Neural crest cell (in vitro differentiated cells): ENCODE results near the gene NDUFS8. TPM values are rescaled to one million over a fixed set of nuclear protein-coding genes. Genes with fewer than 3 reads are reported as not detected.
A peak's percentile ranks its signal among the peaks of the same experiment; 100 is the strongest.

Source experiments
- DNase-seq: peaks from one replicate; pipeline ENCODE4 v3.0.0; 2021; ENCODE audit warnings: low read depth, mixed read lengths, low spot score
- H3K27ac Mint-ChIP-seq: one replicate; pipeline ENCODE4 v1.8.0; 2021; ENCODE audit warnings: mild to moderate bottlenecking, mixed read lengths; ENCODE audit not compliant: unreplicated experiment
- H3K27me3 Mint-ChIP-seq: 2 replicates; pipeline ENCODE4 v1.8.0; 2021; ENCODE audit warnings: low read depth, mild to moderate bottlenecking, mixed read lengths
- H3K36me3 Mint-ChIP-seq: 2 replicates; pipeline ENCODE4 v1.8.0; 2021; ENCODE audit warnings: low read depth, mild to moderate bottlenecking, mixed read lengths
- H3K4me1 Mint-ChIP-seq: 2 replicates; pipeline ENCODE4 v1.8.0; 2021; ENCODE audit warnings: mixed read lengths
- H3K4me3 Mint-ChIP-seq: one replicate; pipeline ENCODE4 v1.8.0; 2021; ENCODE audit warnings: mild to moderate bottlenecking, mixed read lengths
- H3K9me3 Mint-ChIP-seq: 2 replicates; pipeline ENCODE4 v1.8.0; 2021; ENCODE audit warnings: mixed read lengths
- CTCF ChIP-seq: fragments of 200-600 bp; sonication (generic); conservative IDR thresholded peaks from 2 replicates; pipeline ENCODE4 v1.5.0; 2021; ENCODE audit warnings: antibody characterized with exemption, mild to moderate bottlenecking
- total RNA-seq: library from RNA; stranded (reverse); gene quantifications from 2 replicates; pipeline ENCODE4 v1.2.1, GENCODE V29; 2021

Gene NDUFS8
- total RNA-seq, 1 donor from 2014 or later = 150 TPM

- H3K27ac Mint-ChIP-seq = no peak overlapping the region
- H3K36me3 Mint-ChIP-seq = peaks cover 10% of the 10 kb centered on the region
- no peaks in the 10 kb centered on the region for H3K27me3 Mint-ChIP-seq
- no peaks in the 10 kb centered on the region for H3K4me1 Mint-ChIP-seq
- no peaks in the 10 kb centered on the region for H3K9me3 Mint-ChIP-seq
- TF ChIP-seq CTCF = no peak
- no peak for DNase-seq
- H3K4me3 Mint-ChIP-seq = no peak overlapping the region
Observed at GRCh38 chr11:68071281-68072048, 41.0 kb downstream of the NDUFS8 start.

GRCh38 chr11:68074584-68075352, 44.3 kb downstream of the NDUFS8 start:
- no peaks in the 10 kb centered on the region for H3K27me3 Mint-ChIP-seq
- peaks cover 8% of the 10 kb centered on the region for H3K36me3 Mint-ChIP-seq
- H3K27ac Mint-ChIP-seq = no peak overlapping the region
- no peak for TF ChIP-seq CTCF
- no peaks in the 10 kb centered on the region for H3K4me1 Mint-ChIP-seq
- no peaks in the 10 kb centered on the region for H3K9me3 Mint-ChIP-seq
- no peak for DNase-seq
- no peak overlapping the region for H3K4me3 Mint-ChIP-seq

- TF ChIP-seq CTCF = no peak
- Mint-ChIP-seq H3K4me1 (no peaks in the 10 kb centered on the region), H3K9me3 (no peaks in the 10 kb centered on the region), H3K27ac (peak overlapping the region; percentile 58), H3K27me3 (no peaks in the 10 kb centered on the region), H3K36me3 (peaks cover 7% of the 10 kb centered on the region), H3K4me3 (no peak overlapping the region)
- no peak for DNase-seq
Observed at GRCh38 chr11:68076371-68077042, 46.0 kb downstream of the NDUFS8 start.

GRCh38 chr11:68077617-68078582, 47.4 kb downstream of the NDUFS8 start:
- no peak for DNase-seq
- TF ChIP-seq CTCF = no peak
- Mint-ChIP-seq H3K4me3 (no peak overlapping the region), H3K27ac (peak overlapping the region; percentile 79), H3K36me3 (peaks cover 7% of the 10 kb centered on the region), H3K4me1 (no peaks in the 10 kb centered on the region), H3K9me3 (no peaks in the 10 kb centered on the region), H3K27me3 (no peaks in the 10 kb centered on the region)

- no peak for TF ChIP-seq CTCF
- H3K4me1 Mint-ChIP-seq = no peaks in the 10 kb centered on the region
- no peak overlapping the region for H3K4me3 Mint-ChIP-seq
- H3K9me3 Mint-ChIP-seq = no peaks in the 10 kb centered on the region
- H3K27me3 Mint-ChIP-seq = no peaks in the 10 kb centered on the region
- no peak overlapping the region for H3K27ac Mint-ChIP-seq
- peaks cover 7% of the 10 kb centered on the region for H3K36me3 Mint-ChIP-seq
- DNase-seq = no peak
Observed at GRCh38 chr11:68080860-68081259, 50.4 kb downstream of the NDUFS8 start.
